GM12878 (cell line): ENCODE data around the gene KRT6B. TPM values are rescaled to one million over a fixed set of nuclear protein-coding genes. Genes with fewer than 3 reads are reported as not detected.

ENCODE experiments used
- ATAC-seq: fragments of 200-7000 bp; cut with Tn5 transposase; 3 replicates; pipeline ENCODE4 v1.9.1; 2020; ENCODE audit warnings: mild to moderate bottlenecking, moderate library complexity
- BruUV-seq: library from RNA; stranded (reverse); fragments of 400-500 nt; replicated peaks from 2 replicates; lab custom pipeline; 2021; lab: Mats Ljungman, UMichigan
- CTCF ChIA-PET: fragments of 300-600 bp; sonication (Branson Sonifier 250); formaldehyde crosslinking; extraction: SDS; loops from one replicate; lab custom pipeline; 2021; ENCODE audit warnings: inconsistent platforms; lab: Yijun Ruan, JAX
- POLR2A ChIA-PET: fragments of 350-600 bp; formaldehyde crosslinking; extraction: SDS; loops from one replicate; lab custom pipeline; 2021; ENCODE audit warnings: inconsistent platforms; lab: Charles Lee
- RAD21 ChIA-PET: fragments of 300-600 bp; sonication (Branson Sonifier 250); formaldehyde crosslinking; loops from one replicate; lab custom pipeline; 2023; ENCODE audit warnings: antibody characterized with exemption; ENCODE audit not compliant: unreplicated experiment; lab: Charles Lee
- SMC1A ChIA-PET: fragments of 300-600 bp; sonication (Branson Sonifier 250); formaldehyde crosslinking; loops from one replicate; lab custom pipeline; 2023; ENCODE audit not compliant: unreplicated experiment, uncharacterized antibody; lab: Charles Lee
- DNase-seq: peaks from one replicate; pipeline ENCODE4 v3.0.0-alpha.2; 2011; ENCODE audit warnings: low read depth, low spot score
- FAIRE-seq: peaks from 3 replicates; lab custom pipeline; 2011; peaks lifted over from hg19 to GRCh38; lab: Jason Lieb, UNC
- H2AFZ ChIP-seq: 2 replicates; pipeline ENCODE4 v1.6.0; 2011; ENCODE audit warnings: low read depth, low read length, control low read depth; ENCODE audit not compliant: control insufficient read depth
- H3K27ac ChIP-seq: 2 replicates; pipeline ENCODE4 v1.5.1; 2011; ENCODE audit warnings: control low read depth; ENCODE audit not compliant: control insufficient read depth, insufficient read depth
- H3K27me3 ChIP-seq, 2 experiments: replicated peaks in 1 of 2; 2 replicates each; pipeline versions ENCODE4 v1.6.0 to v1.6.1; 2011; ENCODE audit warnings: low read length in 1 of 2; ENCODE audit not compliant: control insufficient read depth in 2 of 2, insufficient read depth in 2 of 2
- H3K36me3 ChIP-seq, 2 experiments: 2 replicates each; pipeline ENCODE4 v1.5.1; 2011; ENCODE audit warnings: low read length in 1 of 2; ENCODE audit not compliant: control insufficient read depth in 2 of 2, insufficient read depth in 2 of 2
- H3K4me1 ChIP-seq: 2 replicates; pipeline ENCODE4 v1.6.1; 2011; ENCODE audit warnings: mild to moderate bottlenecking, low read length, moderate library complexity, mixed read lengths; ENCODE audit not compliant: control insufficient read depth, insufficient read depth
- H3K4me2 ChIP-seq: 2 replicates; pipeline ENCODE4 v1.6.0; 2011; ENCODE audit warnings: control low read depth; ENCODE audit not compliant: control insufficient read depth, insufficient read depth
- H3K4me3 ChIP-seq: fragments of 200-600 bp; sonication (generic); 2 replicates; pipeline ENCODE4 v1.5.1; 2016
- H3K79me2 ChIP-seq: 2 replicates; pipeline ENCODE4 v1.6.0; 2011; ENCODE audit warnings: low read length; ENCODE audit not compliant: control insufficient read depth, insufficient read depth
- H3K9ac ChIP-seq: 2 replicates; pipeline ENCODE4 v1.8.0; 2011; ENCODE audit warnings: low read length, control low read depth, mixed read lengths; ENCODE audit not compliant: control insufficient read depth, insufficient read depth
- H3K9me3 ChIP-seq: replicated peaks from 3 replicates; pipeline ENCODE4 v1.5.1; 2011; ENCODE audit warnings: mild to moderate bottlenecking, low read length; ENCODE audit not compliant: control insufficient read depth, insufficient read depth
- H4K20me1 ChIP-seq: 2 replicates; pipeline ENCODE4 v1.6.0; 2011; ENCODE audit not compliant: control insufficient read depth, insufficient read depth
- BCL11A ChIP-seq: IDR thresholded peaks from 2 replicates; pipeline ENCODE4 v1.6.1; 2011; ENCODE audit warnings: low read depth, low read length
- HDAC2 ChIP-seq: fragments of 200-600 bp; sonication (generic); IDR thresholded peaks from 2 replicates; pipeline ENCODE4 v1.6.1; 2017
- JUND ChIP-seq: IDR thresholded peaks from 2 replicates; pipeline ENCODE4 v1.6.1; 2012; ENCODE audit warnings: low read depth, mild to moderate bottlenecking, low read length, improper control_type of control experiment, moderate library complexity
- NR2C1 ChIP-seq: fragments of 450-650 bp; IDR thresholded peaks from 2 replicates; pipeline ENCODE4 v1.6.1; 2017; ENCODE audit warnings: antibody characterized with exemption, mild to moderate bottlenecking, moderate library complexity
- POLR2A ChIP-seq: IDR thresholded peaks from 2 replicates; pipeline ENCODE4 v1.6.1; 2011; ENCODE audit warnings: low read depth, mild to moderate bottlenecking, low read length
- WRNIP1 ChIP-seq: IDR thresholded peaks from 2 replicates; pipeline ENCODE4 v1.6.1; 2011; ENCODE audit warnings: low read depth, low read length, improper control_type of control experiment, borderline replicate concordance
- WGBS: methylation state at CpG from one replicate; pipeline ENCODE4 v1.1.6; 2016; ENCODE audit warnings: low lambda C conversion rate; ENCODE audit not compliant: insufficient replicate concordance, insufficient coverage; ENCODE audit errors: missing lambda C conversion rate; 5-methylcytosine and 5-hydroxymethylcytosine counted together
- in situ Hi-C: fragments of 300-500 bp; cut with MboI; formaldehyde crosslinking; loops from 9 replicates; pipeline ENCODE4 v1.14.3; 2018; ENCODE audit warnings: mixed read lengths
- intact Hi-C: fragments of 100-400 bp; cut with micrococcal nuclease; formaldehyde crosslinking; loops from one replicate; pipeline ENCODE4 v1.14.2; 2022; ENCODE audit not compliant: unreplicated experiment
- polyA plus RNA-seq, 11 experiments: library from polyadenylated mRNA; depleted of rRNA in 4 of 11; unstranded in 6 of 11; stranded (reverse) in 5 of 11; fragments of >200 nt; fragmentation: Nextera tagmentation in 4 of 11; fragmentation: Illumina TruSeq in 1 of 11; extraction: Ambion mirVana in 4 of 11; extraction: Trizol in 1 of 11; gene quantifications; 1 replicate in 1 of 11; 2 replicates in 10 of 11; pipeline versions ENCODE4 v1.2.1 to v1.2.3, GENCODE V29; 2011 to 2016; ENCODE audit warnings: inconsistent platforms in 2 of 11, missing spikeins in 2 of 11, low read depth in 1 of 11
- total RNA-seq, 4 experiments: library from RNA; depleted of rRNA in 3 of 4; stranded (reverse); fragments of >200 nt in 3 of 4; fragmentation: Illumina TruSeq in 1 of 4; extraction: Trizol in 1 of 4; gene quantifications; 2 replicates each; pipeline versions ENCODE4 v1.2.1 to v1.2.3, GENCODE V29; 2013 to 2021
- TF ChIP-seq, protein P1 (sequence below): fragments of 450-650 bp; IDR thresholded peaks from 2 replicates; pipeline ENCODE4 v1.6.1; 2017; ENCODE audit warnings: low read depth, mild to moderate bottlenecking, moderate library complexity
- TF ChIP-seq, protein P2 (sequence below): IDR thresholded peaks from 2 replicates; pipeline ENCODE4 v1.6.1; 2012; ENCODE audit warnings: low read depth, low read length, improper control_type of control experiment
- TF ChIP-seq, protein P3 (sequence below): fragments of 450-650 bp; IDR thresholded peaks from 2 replicates; pipeline ENCODE4 v1.6.1; 2016; ENCODE audit warnings: mild to moderate bottlenecking, moderate library complexity, borderline replicate concordance
- TF ChIP-seq, protein P4 (sequence below): fragments of 450-650 bp; IDR thresholded peaks from 2 replicates; pipeline ENCODE4 v1.6.1; 2016; ENCODE audit warnings: mild to moderate bottlenecking

The KRT6B gene
- total and polyA plus RNA-seq, 10 of the 15 experiments (the other 5 are each of a cell fraction or from before 2014, with no cell fraction given), result 0.07 TPM; not detected in 9

DNA sequence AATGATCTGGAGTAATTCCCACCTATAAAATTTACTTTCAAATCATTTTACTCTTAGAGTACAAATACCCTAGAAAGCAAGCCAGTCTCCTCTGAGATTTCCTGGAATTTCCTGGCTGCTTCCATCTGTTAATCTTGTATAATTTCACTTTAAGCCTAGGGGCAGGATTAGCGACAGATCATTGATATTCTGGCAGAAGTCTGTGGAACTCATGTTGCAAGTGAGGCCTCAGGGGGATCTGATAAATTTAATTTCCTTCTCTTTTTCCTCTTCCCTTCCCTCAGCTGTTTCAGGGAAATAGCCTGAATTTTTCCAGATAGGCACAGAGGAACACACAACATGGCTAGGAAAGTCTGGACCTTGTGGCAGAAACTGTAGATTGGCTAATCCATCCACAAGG is 47.0 kb upstream of the KRT6B start:
- no peak for ATAC-seq
- SMC1A ChIA-PET, result no interaction called here
- Histone ChIP-seq H2AFZ (no peak overlapping the region), H3K4me3 (no peak overlapping the region), H4K20me1 (no peaks in the 10 kb centered on the region), H3K79me2 (no peaks in the 10 kb centered on the region), H3K36me3 (no peaks in the 10 kb centered on the region), H3K4me2 (no peak overlapping the region), H3K4me1 (no peaks in the 10 kb centered on the region), H3K9me3 (no peaks in the 10 kb centered on the region), H3K27me3 (peaks cover 0 to 6% of the 10 kb centered on the region in 2 experiments; a peak in 2 of 4 replicates), H3K9ac (no peak overlapping the region), H3K27ac (no peak overlapping the region)
- no peak for DNase-seq
- POLR2A ChIA-PET, result no interaction called here
- no peak for FAIRE-seq
- in situ Hi-C loops (no loop called here), intact Hi-C loops (no loop called here)
- RAD21 ChIA-PET, result no interaction called here
- CTCF ChIA-PET, result interaction anchor here (1.7 kb wide), 1 partner anchor 15 kb away, joined by 3 read pairs; no protein-coding TSS in a partner anchor
- TF ChIP-seq NR2C1 (no peak), BCL11A (no peak), POLR2A (no peak), WRNIP1 (no peak), HDAC2 (no peak), JUND (no peak)
- TF ChIP-seq, protein P1, sequence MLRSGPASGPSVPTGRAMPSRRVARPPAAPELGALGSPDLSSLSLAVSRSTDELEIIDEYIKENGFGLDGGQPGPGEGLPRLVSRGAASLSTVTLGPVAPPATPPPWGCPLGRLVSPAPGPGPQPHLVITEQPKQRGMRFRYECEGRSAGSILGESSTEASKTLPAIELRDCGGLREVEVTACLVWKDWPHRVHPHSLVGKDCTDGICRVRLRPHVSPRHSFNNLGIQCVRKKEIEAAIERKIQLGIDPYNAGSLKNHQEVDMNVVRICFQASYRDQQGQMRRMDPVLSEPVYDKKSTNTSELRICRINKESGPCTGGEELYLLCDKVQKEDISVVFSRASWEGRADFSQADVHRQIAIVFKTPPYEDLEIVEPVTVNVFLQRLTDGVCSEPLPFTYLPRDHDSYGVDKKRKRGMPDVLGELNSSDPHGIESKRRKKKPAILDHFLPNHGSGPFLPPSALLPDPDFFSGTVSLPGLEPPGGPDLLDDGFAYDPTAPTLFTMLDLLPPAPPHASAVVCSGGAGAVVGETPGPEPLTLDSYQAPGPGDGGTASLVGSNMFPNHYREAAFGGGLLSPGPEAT, result no peak
- TF ChIP-seq, protein P2, sequence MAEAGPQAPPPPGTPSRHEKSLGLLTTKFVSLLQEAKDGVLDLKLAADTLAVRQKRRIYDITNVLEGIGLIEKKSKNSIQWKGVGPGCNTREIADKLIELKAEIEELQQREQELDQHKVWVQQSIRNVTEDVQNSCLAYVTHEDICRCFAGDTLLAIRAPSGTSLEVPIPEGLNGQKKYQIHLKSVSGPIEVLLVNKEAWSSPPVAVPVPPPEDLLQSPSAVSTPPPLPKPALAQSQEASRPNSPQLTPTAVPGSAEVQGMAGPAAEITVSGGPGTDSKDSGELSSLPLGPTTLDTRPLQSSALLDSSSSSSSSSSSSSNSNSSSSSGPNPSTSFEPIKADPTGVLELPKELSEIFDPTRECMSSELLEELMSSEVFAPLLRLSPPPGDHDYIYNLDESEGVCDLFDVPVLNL, result no peak
- TF ChIP-seq, protein P3, sequence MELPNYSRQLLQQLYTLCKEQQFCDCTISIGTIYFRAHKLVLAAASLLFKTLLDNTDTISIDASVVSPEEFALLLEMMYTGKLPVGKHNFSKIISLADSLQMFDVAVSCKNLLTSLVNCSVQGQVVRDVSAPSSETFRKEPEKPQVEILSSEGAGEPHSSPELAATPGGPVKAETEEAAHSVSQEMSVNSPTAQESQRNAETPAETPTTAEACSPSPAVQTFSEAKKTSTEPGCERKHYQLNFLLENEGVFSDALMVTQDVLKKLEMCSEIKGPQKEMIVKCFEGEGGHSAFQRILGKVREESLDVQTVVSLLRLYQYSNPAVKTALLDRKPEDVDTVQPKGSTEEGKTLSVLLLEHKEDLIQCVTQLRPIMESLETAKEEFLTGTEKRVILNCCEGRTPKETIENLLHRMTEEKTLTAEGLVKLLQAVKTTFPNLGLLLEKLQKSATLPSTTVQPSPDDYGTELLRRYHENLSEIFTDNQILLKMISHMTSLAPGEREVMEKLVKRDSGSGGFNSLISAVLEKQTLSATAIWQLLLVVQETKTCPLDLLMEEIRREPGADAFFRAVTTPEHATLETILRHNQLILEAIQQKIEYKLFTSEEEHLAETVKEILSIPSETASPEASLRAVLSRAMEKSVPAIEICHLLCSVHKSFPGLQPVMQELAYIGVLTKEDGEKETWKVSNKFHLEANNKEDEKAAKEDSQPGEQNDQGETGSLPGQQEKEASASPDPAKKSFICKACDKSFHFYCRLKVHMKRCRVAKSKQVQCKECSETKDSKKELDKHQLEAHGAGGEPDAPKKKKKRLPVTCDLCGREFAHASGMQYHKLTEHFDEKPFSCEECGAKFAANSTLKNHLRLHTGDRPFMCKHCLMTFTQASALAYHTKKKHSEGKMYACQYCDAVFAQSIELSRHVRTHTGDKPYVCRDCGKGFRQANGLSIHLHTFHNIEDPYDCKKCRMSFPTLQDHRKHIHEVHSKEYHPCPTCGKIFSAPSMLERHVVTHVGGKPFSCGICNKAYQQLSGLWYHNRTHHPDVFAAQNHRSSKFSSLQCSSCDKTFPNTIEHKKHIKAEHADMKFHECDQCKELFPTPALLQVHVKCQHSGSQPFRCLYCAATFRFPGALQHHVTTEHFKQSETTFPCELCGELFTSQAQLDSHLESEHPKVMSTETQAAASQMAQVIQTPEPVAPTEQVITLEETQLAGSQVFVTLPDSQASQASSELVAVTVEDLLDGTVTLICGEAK, result no peak
- TF ChIP-seq, protein P4, sequence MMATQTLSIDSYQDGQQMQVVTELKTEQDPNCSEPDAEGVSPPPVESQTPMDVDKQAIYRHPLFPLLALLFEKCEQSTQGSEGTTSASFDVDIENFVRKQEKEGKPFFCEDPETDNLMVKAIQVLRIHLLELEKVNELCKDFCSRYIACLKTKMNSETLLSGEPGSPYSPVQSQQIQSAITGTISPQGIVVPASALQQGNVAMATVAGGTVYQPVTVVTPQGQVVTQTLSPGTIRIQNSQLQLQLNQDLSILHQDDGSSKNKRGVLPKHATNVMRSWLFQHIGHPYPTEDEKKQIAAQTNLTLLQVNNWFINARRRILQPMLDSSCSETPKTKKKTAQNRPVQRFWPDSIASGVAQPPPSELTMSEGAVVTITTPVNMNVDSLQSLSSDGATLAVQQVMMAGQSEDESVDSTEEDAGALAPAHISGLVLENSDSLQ, result no peak
- no TSS peak for BruUV-seq
- 32% methylated on average over 1 of the region's 1 CpG for WGBS
